NCI-H146 (cell line): ENCODE measurements around the gene FAM135A.
A peak's percentile ranks its signal among the peaks of the same experiment; 100 is the strongest.
"Not testable (repeated sequence)": the region's sequence is repeated elsewhere in the genome, so short reads cannot be mapped to it uniquely, and the experiment has no call there.

Source experiments
- DNase-seq: peaks from one replicate; lab custom pipeline; 2025; lab: John Stamatoyannopoulos, UW

Gene FAM135A

DNA sequence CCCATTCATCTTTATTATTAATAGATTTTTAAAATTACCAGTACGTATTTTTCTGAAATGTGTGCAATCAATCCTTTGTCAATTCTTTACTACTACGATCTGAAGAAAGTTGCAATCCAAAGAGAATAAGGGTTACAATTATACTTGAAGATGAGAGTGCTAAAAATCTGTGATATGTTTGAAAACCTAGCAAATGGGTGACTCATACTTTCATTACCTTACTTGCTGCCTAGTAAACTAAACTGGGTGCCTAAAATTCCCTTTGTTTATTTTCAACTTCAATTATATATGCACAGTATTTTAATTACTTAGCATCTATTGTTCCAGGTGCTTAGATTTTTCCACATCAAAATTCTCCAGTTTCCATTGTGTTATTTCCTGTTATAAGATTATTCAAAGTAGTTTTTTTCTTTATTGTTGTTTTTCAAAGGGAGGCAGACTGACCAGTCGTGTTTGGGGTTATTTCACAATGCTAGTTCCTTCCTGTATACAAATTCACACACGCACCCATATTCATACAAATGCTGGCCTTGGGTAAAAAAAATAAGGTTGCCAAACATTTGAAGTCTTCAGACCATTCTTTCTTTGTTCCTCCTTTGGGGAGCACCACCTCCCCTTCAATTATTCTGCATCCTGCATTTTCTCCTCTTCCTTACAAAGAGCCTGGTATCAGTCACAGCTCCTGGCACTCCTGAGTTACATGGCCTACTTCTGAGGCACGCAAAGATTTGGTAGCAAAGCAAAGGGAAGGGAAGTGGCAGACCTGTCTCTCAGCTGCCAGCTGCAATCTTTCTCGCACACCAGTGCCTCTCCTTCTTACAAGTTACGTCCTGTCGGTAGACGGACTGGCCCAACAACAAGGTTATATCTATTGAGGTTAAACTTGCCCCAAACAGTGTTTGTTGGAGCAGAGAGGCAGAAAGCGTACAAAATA lies 16.2 kb upstream of the FAM135A start:
- no peak for DNase-seq

DNA sequence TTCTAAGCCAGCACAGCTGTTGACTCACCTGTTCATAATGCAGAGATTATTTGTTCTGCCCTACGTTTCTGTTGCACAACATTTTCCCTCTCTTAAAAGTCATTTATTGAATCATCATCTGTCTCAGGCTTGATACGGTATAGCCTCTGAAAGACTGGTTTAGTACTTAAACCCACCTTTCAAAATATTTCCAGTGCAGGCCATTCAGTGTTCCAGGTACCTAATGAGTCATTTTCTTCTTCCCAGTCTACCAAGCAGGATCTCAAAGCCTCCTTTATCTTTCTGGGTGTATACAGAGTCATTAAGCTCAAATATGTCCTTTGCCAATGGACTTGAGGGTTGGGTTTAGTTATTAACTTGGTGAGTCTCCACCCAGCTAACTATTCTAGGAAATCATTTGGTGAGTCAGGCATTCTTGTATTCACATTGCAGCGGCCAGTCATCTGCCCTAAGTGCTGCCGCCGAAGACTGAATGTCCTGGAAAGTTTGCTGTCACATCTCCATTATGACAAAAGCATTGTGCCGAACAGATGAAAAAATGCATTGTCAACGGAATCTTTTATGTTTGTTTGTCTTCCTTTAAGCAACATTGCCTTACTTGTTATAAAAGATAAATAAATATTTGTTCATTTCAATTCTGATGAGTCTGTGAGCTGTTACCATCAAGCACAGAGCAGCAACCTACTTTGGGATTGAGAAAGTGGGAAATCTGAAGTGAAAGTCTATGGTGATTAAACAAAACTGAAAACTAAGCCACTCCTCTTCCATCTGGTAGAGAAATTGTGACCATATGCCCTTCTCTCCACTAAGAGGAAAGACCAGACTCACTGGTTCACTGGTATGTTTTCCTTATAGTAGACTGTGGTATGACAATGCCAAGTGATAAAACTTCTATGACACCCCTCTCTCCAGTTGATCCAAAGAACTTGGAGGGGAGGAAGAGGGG lies 14.3 kb upstream of the FAM135A start:
- peak; percentile 46 for DNase-seq

DNA sequence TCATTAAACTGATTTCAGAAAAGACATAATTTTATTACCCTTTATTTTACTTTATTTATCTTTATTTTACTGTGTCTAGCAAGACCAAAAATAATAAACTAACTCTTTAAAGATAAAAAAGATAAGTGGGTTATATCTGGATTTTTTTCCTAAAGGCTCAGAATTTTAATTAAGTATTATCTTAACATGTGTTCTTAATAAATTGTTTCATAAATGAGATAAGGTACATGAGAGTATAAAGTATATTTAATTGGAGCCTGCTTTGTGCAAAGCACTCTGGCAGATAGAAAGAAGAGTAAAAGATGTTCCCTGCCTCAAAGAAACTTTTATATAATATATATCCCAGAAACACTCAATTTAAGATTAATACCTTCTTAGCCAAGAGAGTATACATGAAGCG lies 8.7 kb upstream of the FAM135A start:
- no peak for DNase-seq

DNA sequence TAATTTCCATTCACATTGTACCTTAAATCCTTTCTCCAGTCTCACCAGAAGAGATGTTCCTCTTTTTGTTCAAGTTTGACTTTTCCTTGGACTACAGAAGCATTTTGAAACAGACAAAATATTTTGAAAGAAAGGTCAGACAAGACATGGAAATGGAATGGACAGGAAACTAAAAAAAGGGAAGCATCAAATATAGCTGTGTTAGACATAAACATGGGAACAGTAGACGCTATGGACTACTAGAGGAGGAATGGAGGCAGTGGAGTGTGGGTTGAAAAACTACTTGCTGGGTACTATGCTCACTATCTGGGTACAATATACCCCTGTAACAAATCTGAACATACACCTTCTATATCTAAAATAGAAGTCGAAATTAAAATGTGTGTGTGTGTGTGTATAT lies 4.1 kb upstream of the FAM135A start:
- DNase-seq: no peak

DNA sequence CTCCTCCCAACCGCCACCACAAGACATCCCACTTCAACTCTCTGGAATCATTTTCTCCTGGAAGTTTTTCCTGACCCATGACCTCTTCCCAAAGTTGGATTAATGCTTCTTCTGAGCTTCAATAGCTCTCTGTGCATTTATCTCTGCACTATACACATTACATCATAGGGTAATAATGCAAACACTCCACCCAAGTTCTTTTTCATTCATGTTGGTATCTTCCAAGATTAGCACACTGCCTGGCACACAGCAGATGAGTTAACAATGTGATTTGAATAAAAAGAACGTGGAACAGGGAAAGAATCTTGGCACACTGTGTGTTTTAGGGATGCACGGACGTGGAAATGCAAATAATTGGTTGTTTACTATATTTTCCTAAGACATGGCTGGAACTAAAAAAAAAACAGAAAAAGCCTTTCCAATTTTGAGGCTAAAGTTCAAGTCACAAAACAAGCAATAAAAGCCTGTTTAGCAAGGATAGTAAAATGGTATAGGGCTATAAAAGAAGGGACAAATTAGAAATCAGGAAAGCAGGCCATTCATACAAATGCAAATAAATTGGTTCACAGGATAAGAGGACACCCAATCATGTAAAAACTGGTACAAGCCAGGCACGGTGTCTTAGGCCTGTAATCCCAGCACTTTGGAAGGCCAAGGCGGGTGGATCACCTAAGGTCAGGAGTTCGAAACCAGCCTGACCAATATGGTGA lies 1.6 kb upstream of the FAM135A start:
- no peak for DNase-seq

DNA sequence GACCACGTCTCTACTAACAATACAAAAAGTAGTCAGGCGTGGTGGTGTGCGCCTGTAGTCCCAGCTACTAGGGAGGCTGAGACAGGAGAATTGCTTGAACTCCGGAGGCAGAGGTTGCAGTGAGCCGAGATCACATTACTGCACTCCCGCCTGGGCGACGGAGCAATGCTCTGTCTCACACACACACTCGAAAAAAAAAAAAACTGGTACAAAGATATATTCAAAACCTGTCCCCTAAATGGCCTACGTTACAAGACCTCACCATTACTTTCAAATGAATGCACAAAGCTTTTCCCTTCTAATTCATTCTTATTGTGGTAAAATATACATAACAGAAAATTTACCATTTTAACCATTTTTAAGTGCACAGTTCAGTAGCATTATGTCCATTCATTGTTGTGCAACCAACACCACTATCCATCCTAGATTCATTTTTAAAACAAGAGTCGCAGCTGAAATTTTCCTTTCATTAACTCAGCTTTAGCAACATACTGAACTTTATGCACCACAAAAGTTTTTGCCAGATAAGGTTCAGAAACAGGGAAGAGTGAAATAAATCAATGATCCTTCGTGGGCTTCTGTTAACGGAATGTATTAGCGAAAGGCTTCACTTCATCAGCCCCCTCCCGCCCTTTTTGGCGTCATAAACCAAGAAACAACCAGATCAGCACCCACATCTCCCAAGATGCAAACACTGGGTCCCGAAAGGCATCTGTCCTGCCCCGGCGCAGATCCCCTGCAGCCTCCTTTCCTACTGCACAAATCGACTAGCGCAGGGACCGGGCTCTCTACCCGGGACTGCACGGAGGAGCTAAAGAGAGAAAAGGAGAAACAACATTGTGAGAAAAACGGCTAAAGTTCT lies 825 bp upstream of the FAM135A start:
- DNase-seq: peak; percentile 9

DNA sequence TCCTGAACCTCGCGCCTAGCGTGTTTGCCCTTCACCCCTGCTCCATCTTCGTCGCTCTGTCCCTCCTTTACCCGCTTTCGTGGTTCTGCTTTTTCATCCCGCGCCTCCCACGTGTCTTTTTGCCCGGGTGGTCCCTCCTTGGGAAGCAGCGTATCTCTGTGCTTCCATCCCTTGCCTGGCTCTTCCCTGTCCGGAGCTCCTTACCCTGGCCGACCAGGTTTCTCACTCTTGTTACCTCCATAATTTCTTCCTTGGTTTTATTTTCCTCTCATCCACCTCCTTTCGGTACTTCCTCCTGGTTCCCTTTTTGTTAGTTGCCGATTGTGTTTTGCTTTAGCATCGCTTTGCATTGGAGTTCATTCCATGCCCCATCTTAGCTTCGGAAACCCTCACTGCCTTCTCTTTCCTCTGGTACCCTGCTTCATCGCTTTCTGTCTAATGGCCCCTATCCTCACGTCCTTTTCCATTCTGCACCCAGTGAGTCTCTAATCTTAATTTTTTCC lies 735 bp downstream of the FAM135A start:
- no peak for DNase-seq

DNA sequence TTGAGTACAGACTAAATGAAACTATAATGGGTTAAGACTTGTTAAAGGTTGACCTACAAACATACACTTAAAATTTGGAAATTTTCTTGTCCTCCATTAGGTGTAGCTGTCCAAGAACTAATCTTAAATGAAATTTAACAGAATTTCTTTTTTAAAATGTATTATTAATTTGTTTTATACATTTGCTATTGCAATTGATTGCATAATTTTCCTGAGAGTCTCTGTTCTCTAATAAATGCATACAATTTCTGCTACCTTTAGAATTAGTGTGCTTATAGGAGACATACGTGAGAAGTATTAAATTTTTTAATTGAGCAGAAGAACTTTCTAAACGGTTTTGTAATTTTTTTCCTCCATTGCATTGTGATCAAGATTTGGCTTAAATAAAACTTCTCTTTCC lies 1.5 kb downstream of the FAM135A start:
- DNase-seq: no peak

DNA sequence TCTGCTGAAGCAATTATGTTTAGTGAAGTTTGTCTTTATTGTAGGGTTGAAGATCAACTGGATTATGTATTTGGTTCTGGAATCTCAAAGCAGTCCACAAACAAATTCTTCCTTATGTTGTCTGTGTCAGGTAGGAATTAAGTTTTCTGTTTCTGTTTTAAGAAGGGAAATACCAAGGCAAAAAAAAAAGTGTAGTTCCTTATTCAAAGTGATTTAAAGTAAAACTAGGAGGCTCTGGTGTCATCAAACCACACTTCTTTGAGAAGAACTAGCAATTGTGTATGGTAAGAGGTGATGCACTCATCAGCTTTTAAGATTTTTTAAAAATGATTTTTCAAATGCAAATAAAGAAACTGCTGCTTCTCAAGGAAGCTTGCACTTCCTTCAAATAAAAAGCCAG lies 1.9 kb downstream of the FAM135A start:
- no peak for DNase-seq

DNA sequence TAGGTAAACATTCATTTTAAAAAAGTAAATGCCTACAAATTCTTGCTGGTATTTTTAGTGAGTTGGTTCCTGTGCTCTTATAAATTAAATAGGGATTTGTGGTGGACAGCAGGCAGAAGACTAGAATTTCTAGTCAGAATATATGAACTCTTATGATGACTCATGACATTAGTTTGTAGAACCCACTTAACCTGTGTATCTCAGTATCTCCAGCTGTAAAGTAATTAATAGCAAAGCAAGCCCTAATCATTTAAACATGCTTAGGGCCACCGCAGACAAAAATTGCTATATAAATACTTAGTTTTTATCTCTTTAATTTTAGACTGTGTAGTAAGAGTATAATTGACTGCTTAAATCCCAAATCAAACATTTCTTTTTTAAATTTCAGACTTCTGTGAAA lies 2.4 kb downstream of the FAM135A start:
- no peak for DNase-seq

DNA sequence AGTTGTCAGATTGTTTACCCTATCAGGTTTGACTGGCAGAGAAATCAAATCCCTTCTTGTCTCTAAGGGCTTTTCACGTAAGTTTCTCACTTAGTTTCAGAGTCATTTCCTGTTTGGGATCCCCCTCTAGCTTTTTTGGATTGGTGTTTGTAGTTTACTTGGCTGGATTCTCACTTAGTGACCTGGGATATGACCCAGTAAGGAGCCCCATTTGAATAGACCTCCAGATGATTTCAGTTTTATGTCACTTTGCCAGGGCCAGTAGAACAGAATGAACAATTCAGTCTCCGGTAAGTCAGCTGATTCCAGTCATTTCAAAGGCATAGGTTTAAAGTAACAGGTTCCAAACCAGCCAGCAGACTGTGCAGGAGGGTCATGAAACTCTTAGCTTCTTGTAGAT lies 8.2 kb downstream of the FAM135A start:
- DNase-seq: no peak

DNA sequence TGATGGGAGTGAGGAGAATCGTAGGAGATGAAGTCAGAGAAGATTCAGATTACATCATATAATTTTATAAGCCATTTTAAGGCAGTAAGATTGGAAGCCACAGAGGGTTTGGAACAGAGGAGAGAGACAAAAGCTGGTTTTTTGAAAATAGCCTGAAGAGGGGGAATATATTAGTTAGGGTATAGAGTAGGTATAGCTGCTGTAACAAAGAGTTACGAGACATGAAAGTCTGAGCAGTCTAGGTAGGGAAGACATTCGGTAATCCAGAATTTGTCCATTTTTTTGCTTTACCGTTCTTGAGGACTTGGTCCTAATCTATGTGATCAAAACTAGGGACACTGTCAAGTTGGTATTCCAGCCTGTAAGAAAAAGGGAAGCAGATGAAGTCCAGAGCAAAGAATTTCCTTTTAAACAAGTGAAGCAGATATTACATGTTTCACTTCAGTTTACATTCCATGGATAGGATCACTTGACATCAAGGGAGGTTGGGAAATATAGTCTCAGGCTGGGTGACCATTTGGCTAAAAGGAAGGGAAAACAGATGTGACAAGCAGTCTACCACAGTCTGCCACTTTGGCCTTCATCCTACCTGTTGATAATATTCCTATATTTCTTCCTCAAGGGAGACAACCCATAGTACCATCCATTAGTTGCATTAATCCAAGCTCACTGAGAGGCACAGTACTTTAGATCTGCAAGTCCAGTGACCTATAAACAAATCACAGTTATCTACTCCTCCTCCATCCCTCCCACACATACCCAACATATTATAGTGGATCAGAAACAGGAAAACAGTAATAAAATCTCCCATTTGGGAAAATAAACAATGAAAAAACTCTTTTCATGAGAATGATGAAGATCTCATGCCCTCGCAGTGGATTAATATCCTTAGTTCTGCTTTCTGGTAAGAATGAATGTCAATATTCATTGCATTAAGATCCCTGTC lies 10.2 kb downstream of the FAM135A start:
- no peak for DNase-seq

DNA sequence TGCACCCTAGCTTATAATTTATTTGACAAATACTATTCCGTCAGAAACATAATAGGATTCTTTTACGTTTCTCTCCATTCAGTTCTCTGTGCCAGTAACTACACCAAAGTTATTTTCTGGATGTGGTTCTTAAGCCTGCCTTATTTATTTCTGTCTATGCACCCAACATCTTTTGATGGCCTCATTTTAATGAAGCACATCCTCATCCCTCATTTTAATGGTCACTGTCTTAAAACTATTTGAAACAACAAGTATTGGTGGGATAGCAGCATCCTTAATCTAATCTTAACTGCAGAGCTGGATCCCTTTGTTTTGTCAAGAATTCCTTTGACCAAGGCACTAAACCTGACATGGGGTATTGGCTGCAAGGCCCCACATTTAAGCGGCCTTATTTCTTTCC lies 11.0 kb downstream of the FAM135A start:
- DNase-seq: no peak

DNA sequence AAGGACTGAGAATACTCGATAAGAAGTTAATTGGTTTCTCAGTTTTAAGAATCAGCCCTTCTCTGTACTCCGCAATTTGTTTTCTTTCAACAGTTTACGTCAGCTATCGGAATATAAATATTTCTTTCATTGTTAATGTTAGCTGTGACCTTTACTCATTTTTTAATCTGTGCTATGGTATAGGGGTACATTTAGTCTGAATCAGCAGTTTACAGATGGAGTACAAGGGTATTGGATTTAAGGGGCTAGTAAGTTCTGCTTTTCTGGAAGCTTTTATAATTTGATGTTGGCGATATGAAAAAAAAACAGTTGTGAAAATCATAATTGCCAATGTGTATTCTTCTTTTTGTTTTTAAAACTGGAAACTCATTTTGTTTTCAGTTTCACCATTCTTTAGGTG lies 23.0 kb downstream of the FAM135A start:
- no peak for DNase-seq

DNA sequence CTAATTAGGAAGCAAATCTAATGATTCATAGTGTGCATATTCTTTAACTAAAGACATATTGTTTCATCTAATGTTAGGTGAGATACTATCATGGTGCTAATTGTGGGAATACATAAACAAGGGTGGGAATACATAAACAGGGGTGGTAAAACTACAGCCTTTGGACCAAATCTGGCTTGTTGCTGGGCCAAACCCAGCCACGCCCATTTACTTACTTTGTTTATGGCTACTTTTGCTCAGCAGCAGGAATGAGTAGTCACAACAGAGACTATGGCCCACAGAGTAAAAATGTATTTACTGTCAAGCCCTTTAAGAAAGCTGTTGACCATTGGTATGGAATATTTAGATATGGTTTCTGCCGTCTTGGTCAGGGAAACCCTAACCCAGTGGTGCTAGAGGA lies 31.7 kb downstream of the FAM135A start:
- no peak for DNase-seq

DNA sequence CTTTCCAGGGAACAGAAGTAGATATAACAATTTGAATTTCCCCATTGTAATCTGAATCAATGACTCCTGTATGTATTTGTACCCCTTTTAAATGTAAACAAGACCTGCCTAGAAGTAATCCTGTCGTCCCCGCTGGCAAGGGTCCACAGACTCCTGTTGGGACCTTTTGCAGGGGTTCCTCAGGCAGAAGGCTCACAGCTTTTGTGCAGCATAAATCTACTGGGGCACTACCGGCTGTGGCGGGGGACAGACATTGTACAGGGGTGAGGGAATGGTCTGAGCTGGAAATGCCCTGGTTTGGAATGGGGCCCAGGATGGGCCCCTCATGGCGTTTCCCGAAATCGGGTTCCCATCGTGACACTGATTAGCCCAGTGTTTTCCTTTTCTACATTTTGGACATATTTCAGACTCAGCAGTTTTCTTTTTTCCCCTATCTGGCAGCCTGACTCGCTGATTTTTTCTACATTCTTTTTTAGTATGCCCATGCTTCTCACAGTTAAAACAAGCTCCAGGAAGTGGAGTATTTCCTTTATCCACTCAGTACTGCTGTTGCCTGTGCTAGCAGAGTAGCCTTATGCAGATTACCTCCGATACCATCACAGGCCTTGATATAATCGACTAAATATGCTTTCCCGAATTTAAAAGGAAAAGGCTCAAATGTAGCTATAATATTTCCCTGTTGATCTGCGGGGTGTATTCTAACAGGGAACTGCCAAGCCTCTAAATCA lies 34.2 kb downstream of the FAM135A start:
- not testable (repeated sequence) for DNase-seq

DNA sequence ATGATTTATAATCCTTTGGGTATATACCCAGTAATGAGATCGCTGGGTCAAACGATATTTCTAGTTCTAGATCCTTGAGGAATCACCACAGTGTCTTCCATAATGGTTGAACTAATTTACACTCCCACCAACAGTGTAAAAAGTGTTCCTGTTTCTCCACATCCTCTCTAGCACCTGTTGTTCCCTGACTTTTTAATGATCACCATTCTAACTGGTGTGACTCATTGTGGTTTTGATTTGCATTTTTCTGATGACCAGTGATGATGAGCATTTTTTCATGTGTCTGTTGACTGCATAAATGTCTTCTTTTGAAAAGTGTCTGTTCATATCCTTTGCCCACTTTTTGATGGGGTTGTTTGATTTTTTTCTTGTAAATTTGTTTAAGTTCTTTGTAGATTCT lies 40.6 kb downstream of the FAM135A start:
- DNase-seq: not testable (repeated sequence)

DNA sequence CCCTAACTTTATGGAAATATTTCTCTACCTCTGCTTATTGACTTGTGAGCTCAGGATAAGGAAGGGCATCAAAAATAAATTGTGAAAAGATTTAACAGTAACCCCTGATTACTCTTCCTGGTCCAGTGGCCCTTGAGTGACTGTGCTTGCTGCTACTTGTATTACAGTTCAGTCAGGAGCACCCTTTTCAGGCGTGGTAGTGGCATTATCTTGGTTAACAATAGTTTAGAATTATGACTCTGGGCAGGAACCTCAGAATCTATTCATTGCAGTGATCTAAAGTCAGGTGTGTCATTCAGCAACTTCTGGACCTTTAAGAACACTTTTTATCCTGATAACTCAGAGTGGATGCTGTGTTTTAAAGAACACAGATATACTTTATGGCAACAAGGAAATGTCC lies 43.4 kb downstream of the FAM135A start:
- no peak for DNase-seq

DNA sequence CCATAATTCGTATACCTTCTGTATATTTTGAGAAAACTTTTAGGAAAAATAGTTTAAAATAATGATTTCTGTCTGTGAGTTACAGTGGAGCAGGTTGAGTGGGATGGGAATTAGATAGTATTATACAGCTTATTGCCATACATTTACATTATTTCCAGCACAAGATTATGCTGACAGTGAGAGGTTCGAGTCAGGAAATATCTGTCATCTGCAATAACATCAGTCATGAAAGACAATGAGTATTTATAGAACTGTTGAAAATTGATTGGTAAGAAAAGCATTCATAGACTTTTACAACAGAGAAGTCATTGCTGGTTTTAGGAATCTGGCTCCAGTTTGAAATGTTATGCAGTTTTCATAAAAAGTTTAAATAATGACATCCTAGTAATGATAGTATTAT lies 45.9 kb downstream of the FAM135A start:
- DNase-seq: no peak
